Tibial artery (tissue), 4 donors: ENCODE results near the gene TNS3.

ENCODE experiments used
- DNase-seq, 2 donors: peaks; one replicate each; pipeline ENCODE4 v3.0.0-alpha.2; 2019
- H3K27ac ChIP-seq, 2 donors: fragments of 200-600 bp; sonication (generic) in 1 of 2; 1 replicate in 1 of 2; 2 replicates in 1 of 2; pipeline ENCODE4 v1.5.1; 2018 to 2019; ENCODE audit warnings: mild to moderate bottlenecking in 1 of 2
- H3K27me3 ChIP-seq, 2 donors: fragments of 200-600 bp; sonication (generic) in 1 of 2; one replicate each; pipeline versions ENCODE4 v1.5.1 to v1.6.0; 2016 to 2019
- H3K36me3 ChIP-seq, 3 donors: fragments of 200-600 bp; sonication (generic) in 2 of 3; one replicate each; pipeline ENCODE4 v1.5.1; 2016 to 2019; ENCODE audit warnings: mild to moderate bottlenecking in 2 of 3
- H3K4me1 ChIP-seq, 4 donors: fragments of 200-600 bp; sonication (generic) in 2 of 4; 1 replicate in 3 of 4; 2 replicates in 1 of 4; pipeline ENCODE4 v1.5.1; 2016 to 2019
- H3K4me3 ChIP-seq, 2 donors: fragments of 200-600 bp; sonication (generic) in 1 of 2; 1 replicate in 1 of 2; 2 replicates in 1 of 2; pipeline ENCODE4 v1.5.1; 2018 to 2019; ENCODE audit warnings: mild to moderate bottlenecking in 2 of 2
- H3K9me3 ChIP-seq, 3 donors: fragments of 200-600 bp; sonication (generic) in 1 of 3; one replicate each; pipeline ENCODE4 v1.5.1; 2016 to 2019
- CTCF ChIP-seq, 2 experiments: fragments of 200-600 bp in 1 of 2; fragments of 450-650 bp in 1 of 2; IDR thresholded peaks; one replicate each; pipeline ENCODE4 v1.5.1; 2017 to 2019; ENCODE audit warnings: antibody characterized with exemption in 2 of 2, mild to moderate bottlenecking in 1 of 2, moderate library complexity in 1 of 2
- intact Hi-C: fragments of 100-400 bp; cut with DNase I; formaldehyde crosslinking; loops from one replicate; pipeline ENCODE4 v1.15.0; 2023; ENCODE audit warnings: low total_unique reads

The TNS3 gene

GRCh38 chr7:47333554-47333887, 248.4 kb downstream of the TNS3 start:
- no peak overlapping the region for H3K27ac ChIP-seq
- H3K4me3 ChIP-seq, result no peak overlapping the region
- H3K4me1 ChIP-seq, result peaks cover 6 to 56% (median 40%) of the 10 kb centered on the region in 4 donors
- no peak for TF ChIP-seq CTCF (IDR thresholded peaks at IDR 0.05)
- H3K9me3 ChIP-seq, result no peaks in the 10 kb centered on the region
- no peaks in the 10 kb centered on the region for H3K27me3 ChIP-seq
- no peak for DNase-seq
- intact Hi-C loops, result no loop called here
- peaks cover 0 to 5% (median 0%) of the 10 kb centered on the region in 3 donors for H3K36me3 ChIP-seq

GRCh38 chr7:47332681-47333553, 249.0 kb downstream of the TNS3 start:
- H3K27me3 ChIP-seq, result no peaks in the 10 kb centered on the region
- H3K27ac ChIP-seq, result no peak overlapping the region
- H3K36me3 ChIP-seq, result peaks cover 0 to 5% (median 0%) of the 10 kb centered on the region in 3 donors
- H3K4me3 ChIP-seq, result no peak overlapping the region
- no peaks in the 10 kb centered on the region for H3K9me3 ChIP-seq
- intact Hi-C loops, result no loop called here
- no peak for DNase-seq
- no peak for TF ChIP-seq CTCF (IDR thresholded peaks at IDR 0.05)
- peaks cover 10 to 62% (median 45%) of the 10 kb centered on the region in 4 donors for H3K4me1 ChIP-seq

GRCh38 chr7:47332213-47332612, 249.7 kb downstream of the TNS3 start:
- H3K4me1 ChIP-seq, result peaks cover 10 to 69% (median 51%) of the 10 kb centered on the region in 4 donors
- no peak for TF ChIP-seq CTCF (IDR thresholded peaks at IDR 0.05)
- H3K4me3 ChIP-seq, result no peak overlapping the region
- peaks cover 0 to 5% (median 0%) of the 10 kb centered on the region in 3 donors for H3K36me3 ChIP-seq
- H3K27me3 ChIP-seq, result no peaks in the 10 kb centered on the region
- intact Hi-C loops, result no loop called here
- DNase-seq, result no peak
- no peaks in the 10 kb centered on the region for H3K9me3 ChIP-seq
- no peak overlapping the region for H3K27ac ChIP-seq

GRCh38 chr7:47331179-47331565, 250.7 kb downstream of the TNS3 start:
- Histone ChIP-seq H3K4me1 (peaks cover 10 to 70% (median 54%) of the 10 kb centered on the region in 4 donors), H3K27ac (no peak overlapping the region), H3K9me3 (no peaks in the 10 kb centered on the region), H3K4me3 (no peak overlapping the region), H3K36me3 (peaks cover 0 to 5% (median 0%) of the 10 kb centered on the region in 3 donors), H3K27me3 (no peaks in the 10 kb centered on the region)
- intact Hi-C loops, result no loop called here
- no peak for DNase-seq
- no peak for TF ChIP-seq CTCF (IDR thresholded peaks at IDR 0.05)

- peaks cover 10 to 70% (median 53%) of the 10 kb centered on the region in 4 donors for H3K4me1 ChIP-seq
- H3K9me3 ChIP-seq, result no peaks in the 10 kb centered on the region
- peak overlapping the region in 1 of 2 donors; percentile 65 for H3K27ac ChIP-seq
- H3K27me3 ChIP-seq, result no peaks in the 10 kb centered on the region
- intact Hi-C loops, result no loop called here
- no peak overlapping the region for H3K4me3 ChIP-seq
- DNase-seq, result no peak
- H3K36me3 ChIP-seq, result peaks cover 0 to 5% (median 0%) of the 10 kb centered on the region in 3 donors
- no peak for TF ChIP-seq CTCF (IDR thresholded peaks at IDR 0.05)
Observed at GRCh38 chr7:47330561-47331178, 251.2 kb downstream of the TNS3 start.
